ENCODE measurements around the gene SLC22A31.
A peak's percentile ranks its signal among the peaks of the same experiment; 100 is the strongest.
"Not testable (repeated sequence)": the region's sequence is repeated elsewhere in the genome, so short reads cannot be mapped to it uniquely, and the experiment has no call there.

Gene SLC22A31

GRCh38 chr16:89200124-89200849 lies at the start of gene SLC22A31:
SLC22A31 (minus strand) TSS chr16:89200537; CDS start chr16:89200501, 36 bp downstream.
- DNase-seq, result no peak

GRCh38 chr16:89248196-89248982 lies 48.1 kb upstream of the SLC22A31 start:
- DNase-seq, result no peak

- DNase-seq, result not testable (repeated sequence)
Observed at GRCh38 chr16:89247734-89248075, 47.4 kb upstream of the SLC22A31 start.

GRCh38 chr16:89246903-89247733 lies 46.8 kb upstream of the SLC22A31 start:
- peak in 1 of 2 experiments; percentile 75 for DNase-seq

- DNase-seq, result no peak
Observed at GRCh38 chr16:89246383-89246902, 46.1 kb upstream of the SLC22A31 start.

- DNase-seq, result no peak
Observed at GRCh38 chr16:89244754-89245153, 44.4 kb upstream of the SLC22A31 start.

- DNase-seq, result not testable (repeated sequence)
Observed at GRCh38 chr16:89244264-89244663, 43.9 kb upstream of the SLC22A31 start.

GRCh38 chr16:89243664-89244063 lies 43.3 kb upstream of the SLC22A31 start:
- no peak for DNase-seq

GRCh38 chr16:89242795-89243200 lies 42.5 kb upstream of the SLC22A31 start:
- no peak for DNase-seq

- DNase-seq, result peak in 1 of 2 experiments; percentile 42
Observed at GRCh38 chr16:89241187-89242007, 41.1 kb upstream of the SLC22A31 start.

- DNase-seq, result no peak
Observed at GRCh38 chr16:89237733-89238132, 37.4 kb upstream of the SLC22A31 start.

GRCh38 chr16:89233678-89234490 lies 33.5 kb upstream of the SLC22A31 start:
- no peak for DNase-seq

GRCh38 chr16:89232107-89232506 lies 31.8 kb upstream of the SLC22A31 start:
- no peak for DNase-seq

- no peak for DNase-seq
Observed at GRCh38 chr16:89230255-89230654, 29.9 kb upstream of the SLC22A31 start.

- no peak for DNase-seq
Observed at GRCh38 chr16:89224665-89225064, 24.3 kb upstream of the SLC22A31 start.

- DNase-seq, result no peak
Observed at GRCh38 chr16:89222931-89223330, 22.6 kb upstream of the SLC22A31 start.

- DNase-seq, result no peak
Observed at GRCh38 chr16:89221604-89222003, 21.3 kb upstream of the SLC22A31 start.

- no peak for DNase-seq
Observed at GRCh38 chr16:89219365-89219764, 19.0 kb upstream of the SLC22A31 start.

- peak in 1 of 2 experiments; percentile 73 for DNase-seq
Observed at GRCh38 chr16:89217388-89218191, 17.3 kb upstream of the SLC22A31 start, which contains the start of gene ZNF778. ZNF778 (plus strand) TSS chr16:89217703; CDS start chr16:89221128, 3,425 bp downstream.

GRCh38 chr16:89217138-89217387 lies 16.7 kb upstream of the SLC22A31 start:
- no peak for DNase-seq

Measured in NCI-H446 (cell line).